Type B pancreatic cell (in vitro differentiated cells): Measurements from ENCODE around the gene ANKZF1. TPM values are rescaled to one million over a fixed set of nuclear protein-coding genes. Genes with fewer than 3 reads are reported as not detected.
"Not testable (repeated sequence)": the region's sequence is repeated elsewhere in the genome, so short reads cannot be mapped to it uniquely, and the experiment has no call there.

ENCODE experiments used
- DNase-seq: peaks from one replicate; pipeline ENCODE4 v3.0.0; 2021; ENCODE audit warnings: mixed read lengths; ENCODE audit not compliant: unreplicated experiment; ENCODE audit errors: extremely low spot score
- H3K27ac Mint-ChIP-seq: 2 replicates; pipeline ENCODE4 v1.8.0; 2021; ENCODE audit warnings: mild to moderate bottlenecking, mixed read lengths
- H3K27me3 Mint-ChIP-seq: 2 replicates; pipeline ENCODE4 v1.8.0; 2021; ENCODE audit warnings: mixed read lengths
- H3K36me3 Mint-ChIP-seq: 2 replicates; pipeline ENCODE4 v1.8.0; 2021; ENCODE audit warnings: mixed read lengths
- H3K4me1 Mint-ChIP-seq: one replicate; pipeline ENCODE4 v1.8.0; 2021; ENCODE audit warnings: mixed read lengths; ENCODE audit not compliant: unreplicated experiment
- H3K4me3 Mint-ChIP-seq: 2 replicates; pipeline ENCODE4 v1.8.0; 2021; ENCODE audit warnings: mild to moderate bottlenecking, mixed read lengths
- H3K9me3 Mint-ChIP-seq: 2 replicates; pipeline ENCODE4 v1.8.0; 2021; ENCODE audit warnings: mixed read lengths
- total RNA-seq: library from RNA; stranded (reverse); gene quantifications from 2 replicates; pipeline ENCODE4 v1.2.1, GENCODE V29; 2021; ENCODE audit warnings: low replicate concordance
- TF ChIP-seq, protein P1 (sequence below): fragments of 200-600 bp; sonication (generic); conservative IDR thresholded peaks from 2 replicates; pipeline ENCODE4 v1.5.0; 2021; ENCODE audit warnings: antibody characterized with exemption, mild to moderate bottlenecking

ANKZF1 gene
- total RNA-seq, 1 donor from 2014 or later: 58.7 TPM

DNA sequence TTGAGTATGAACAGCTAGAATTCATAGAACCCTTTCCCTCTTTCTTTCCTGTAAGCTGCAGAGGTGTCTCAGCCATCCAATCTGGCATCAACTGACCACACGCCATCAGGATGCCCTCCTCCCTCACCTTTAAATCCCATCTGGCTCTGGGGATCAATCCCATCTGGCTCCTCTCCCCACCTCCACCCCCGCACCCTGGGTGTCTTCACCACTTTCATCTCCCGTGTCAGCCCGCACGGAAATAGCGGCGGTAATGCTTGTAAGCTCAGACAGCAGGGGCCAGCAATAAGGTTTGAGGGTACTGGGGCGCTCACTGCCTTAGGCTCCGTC lies 22.9 kb downstream of the ANKZF1 start:
- no peak for DNase-seq
- H3K9me3 Mint-ChIP-seq: no peaks in the 10 kb centered on the region
- TF ChIP-seq, protein P1, sequence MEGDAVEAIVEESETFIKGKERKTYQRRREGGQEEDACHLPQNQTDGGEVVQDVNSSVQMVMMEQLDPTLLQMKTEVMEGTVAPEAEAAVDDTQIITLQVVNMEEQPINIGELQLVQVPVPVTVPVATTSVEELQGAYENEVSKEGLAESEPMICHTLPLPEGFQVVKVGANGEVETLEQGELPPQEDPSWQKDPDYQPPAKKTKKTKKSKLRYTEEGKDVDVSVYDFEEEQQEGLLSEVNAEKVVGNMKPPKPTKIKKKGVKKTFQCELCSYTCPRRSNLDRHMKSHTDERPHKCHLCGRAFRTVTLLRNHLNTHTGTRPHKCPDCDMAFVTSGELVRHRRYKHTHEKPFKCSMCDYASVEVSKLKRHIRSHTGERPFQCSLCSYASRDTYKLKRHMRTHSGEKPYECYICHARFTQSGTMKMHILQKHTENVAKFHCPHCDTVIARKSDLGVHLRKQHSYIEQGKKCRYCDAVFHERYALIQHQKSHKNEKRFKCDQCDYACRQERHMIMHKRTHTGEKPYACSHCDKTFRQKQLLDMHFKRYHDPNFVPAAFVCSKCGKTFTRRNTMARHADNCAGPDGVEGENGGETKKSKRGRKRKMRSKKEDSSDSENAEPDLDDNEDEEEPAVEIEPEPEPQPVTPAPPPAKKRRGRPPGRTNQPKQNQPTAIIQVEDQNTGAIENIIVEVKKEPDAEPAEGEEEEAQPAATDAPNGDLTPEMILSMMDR: no peak
- no peaks in the 10 kb centered on the region for H3K36me3 Mint-ChIP-seq
- peaks cover 56% of the 10 kb centered on the region for H3K27me3 Mint-ChIP-seq
- H3K27ac Mint-ChIP-seq: peak overlapping the region; percentile 64
- H3K4me3 Mint-ChIP-seq: peak overlapping the region; percentile 83
- H3K4me1 Mint-ChIP-seq: peaks cover 14% of the 10 kb centered on the region

DNA sequence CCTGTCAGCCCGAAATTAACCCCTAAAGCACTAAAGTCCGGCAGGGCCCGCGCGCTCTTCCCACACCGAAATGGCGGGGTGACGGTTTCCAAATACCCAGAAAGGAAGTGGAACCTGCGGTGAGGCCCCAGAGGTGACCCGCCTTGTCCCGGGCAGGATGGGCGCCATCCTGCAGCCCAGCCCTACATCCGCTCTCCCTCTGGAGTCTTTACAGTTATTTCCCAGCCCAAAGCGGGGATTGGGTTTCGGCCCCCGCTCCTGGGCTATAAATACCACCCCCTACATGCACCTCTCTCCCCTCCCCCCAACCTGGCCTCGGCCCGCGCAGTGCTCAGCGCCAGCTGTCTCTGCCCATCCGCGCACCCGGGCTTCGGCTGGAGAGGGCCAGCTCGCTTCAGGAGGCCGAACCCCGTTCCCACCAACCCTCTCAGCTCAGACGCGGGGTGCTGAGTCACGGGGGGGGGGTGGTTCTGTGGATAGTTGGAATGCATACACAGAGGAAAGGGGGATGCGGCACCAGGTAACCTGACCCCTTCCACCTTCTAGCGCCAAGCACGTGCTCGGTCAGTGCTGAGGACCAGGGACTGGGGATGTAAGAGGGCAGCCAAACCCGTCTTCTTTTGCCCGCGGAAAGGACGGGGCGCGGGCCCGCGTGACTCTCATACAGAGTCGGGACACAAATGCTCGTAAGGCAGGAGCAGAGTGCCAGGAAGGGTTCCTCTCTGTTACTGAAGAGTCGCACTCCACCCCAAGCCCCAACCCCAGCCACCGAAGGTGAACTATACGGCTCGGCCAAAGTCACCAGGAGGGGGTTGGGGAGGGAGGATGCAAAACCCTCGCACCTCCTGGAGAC lies 23.5 kb downstream of the ANKZF1 start, which contains the start of gene TUBA4B:
TSS of gene TUBA4B (plus strand) at position 344 of the 853 bp plus-strand sequence. CDS start at position 509, 165 bp downstream.
- H3K36me3 Mint-ChIP-seq: no peaks in the 10 kb centered on the region
- peak within 1 kb of the TSS; percentile 64 for H3K27ac Mint-ChIP-seq
- peak within 1 kb of the TSS; percentile 84 for H3K4me3 Mint-ChIP-seq
- peaks cover 14% of the 10 kb centered on the region for H3K4me1 Mint-ChIP-seq
- H3K27me3 Mint-ChIP-seq: peaks cover 56% of the 10 kb centered on the region
- no peaks in the 10 kb centered on the region for H3K9me3 Mint-ChIP-seq
- TF ChIP-seq, protein P1: no peak
- no peak for DNase-seq

DNA sequence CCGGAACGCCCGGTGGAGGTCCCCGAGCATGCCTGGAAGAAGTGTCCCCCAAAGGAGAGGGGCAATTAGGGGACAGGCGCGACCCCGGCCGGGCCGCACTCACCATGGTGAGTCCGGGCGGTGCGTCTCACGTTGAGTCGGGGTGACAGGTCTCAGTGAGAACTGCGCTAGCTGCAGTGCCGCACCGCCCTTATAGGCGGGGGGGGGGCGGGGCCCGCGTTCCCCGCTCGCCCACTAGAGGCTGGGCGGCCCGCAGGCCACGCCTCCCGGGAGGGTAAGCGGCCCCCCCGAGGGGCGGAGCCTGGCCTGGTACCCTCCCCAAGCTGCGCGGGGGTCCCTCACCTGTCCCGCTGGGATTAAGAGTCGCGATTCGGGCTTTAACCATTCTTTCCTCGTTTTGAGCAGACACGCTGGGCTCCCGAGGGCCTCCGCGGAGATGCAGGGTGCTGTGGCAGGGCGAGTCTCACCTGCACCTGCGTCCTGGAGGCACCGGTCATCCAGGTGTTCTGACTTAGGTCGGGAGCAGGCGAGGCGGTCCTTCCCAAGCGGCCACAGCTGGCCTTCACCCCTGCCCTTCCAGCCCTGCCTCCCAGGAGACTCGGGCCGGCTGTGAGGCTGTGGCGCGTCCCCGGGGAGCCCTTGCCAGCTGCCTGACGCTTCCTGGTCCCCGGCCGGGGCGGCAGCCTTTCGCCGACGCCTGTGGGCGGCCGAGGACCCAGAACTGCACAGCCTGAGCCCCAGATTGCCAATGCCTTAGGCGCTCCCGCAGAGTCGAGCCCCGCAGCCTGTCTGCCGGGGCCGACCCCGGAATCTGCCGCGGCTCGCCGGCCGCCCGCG lies 24.4 kb downstream of the ANKZF1 start, which contains the start of gene TUBA4A:
TSS of gene TUBA4A (minus strand) at position 166 of the 837 bp plus-strand sequence. CDS start at position 106, 60 bp downstream.
- no peak for DNase-seq
- Mint-ChIP-seq H3K4me1 (peaks cover 9% of the 10 kb centered on the region), H3K9me3 (no peaks in the 10 kb centered on the region), H3K27me3 (peaks cover 61% of the 10 kb centered on the region), H3K27ac (peak within 1 kb of the TSS; percentile 64), H3K4me3 (peak within 1 kb of the TSS; percentile 84), H3K36me3 (no peaks in the 10 kb centered on the region)
- TF ChIP-seq, protein P1: no peak

DNA sequence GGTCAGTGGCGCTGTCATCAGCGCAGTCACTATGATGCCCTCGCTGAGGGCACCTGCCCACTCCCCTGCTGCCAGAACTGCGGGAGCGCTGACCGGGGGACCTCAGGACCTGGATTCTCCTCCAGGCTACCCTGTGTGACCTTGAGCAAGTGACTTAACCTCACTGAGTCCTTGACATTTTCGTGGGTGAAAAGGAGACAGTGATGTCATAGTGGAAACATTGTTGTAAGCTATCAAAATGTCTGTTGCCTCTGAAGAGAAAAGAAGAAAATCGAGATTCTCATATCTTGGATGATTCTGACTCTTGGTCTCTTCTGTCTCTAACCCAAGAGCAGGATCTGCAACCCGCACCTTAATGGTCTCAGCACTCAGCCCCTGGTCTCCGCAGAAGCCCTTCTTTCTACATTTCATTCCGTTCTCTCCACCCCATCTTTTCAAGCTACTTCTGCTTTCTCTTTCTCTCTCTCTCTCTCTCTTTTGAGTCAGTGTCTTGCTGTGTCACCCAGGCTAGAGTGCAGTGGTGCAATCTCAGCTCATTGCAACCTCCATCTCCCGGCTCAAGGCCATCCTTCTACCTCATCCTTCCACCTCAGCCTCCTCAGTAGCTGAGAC lies 25.1 kb downstream of the ANKZF1 start:
- peaks cover 66% of the 10 kb centered on the region for H3K27me3 Mint-ChIP-seq
- DNase-seq: no peak

DNA sequence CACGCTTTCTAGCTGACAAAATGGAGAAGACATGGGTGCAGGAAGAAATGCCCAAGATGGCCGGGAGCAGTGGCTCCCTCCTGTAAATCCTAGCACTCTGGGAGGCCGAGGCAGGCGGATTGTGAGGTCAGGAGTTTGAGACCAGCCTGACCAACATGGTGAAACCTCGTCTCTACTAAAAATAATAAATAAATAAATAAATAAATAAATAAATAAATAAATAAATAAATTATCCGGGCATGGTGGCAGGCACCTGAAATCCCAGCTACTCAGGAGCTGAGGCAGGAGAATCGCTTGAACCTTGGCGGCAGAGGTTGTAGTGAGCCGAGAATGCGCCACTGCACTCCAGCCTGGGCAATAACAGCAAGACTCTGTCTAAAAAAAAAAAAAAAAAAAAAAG lies 29.3 kb downstream of the ANKZF1 start:
- not testable (repeated sequence) for H3K4me1 Mint-ChIP-seq, H3K9me3 Mint-ChIP-seq, H3K4me3 Mint-ChIP-seq, H3K27ac Mint-ChIP-seq, DNase-seq, H3K36me3 Mint-ChIP-seq
- peaks cover 70% of the 10 kb centered on the region for H3K27me3 Mint-ChIP-seq

More for the DNA sequence above, 25.1 kb downstream of the ANKZF1 start:
- Mint-ChIP-seq H3K4me1 (peaks cover 2% of the 10 kb centered on the region), H3K4me3 (peak overlapping the region; percentile 64), H3K36me3 (no peaks in the 10 kb centered on the region), H3K27ac (peak overlapping the region; percentile 25), H3K9me3 (no peaks in the 10 kb centered on the region)
- TF ChIP-seq, protein P1: no peak
